Mesothelial cell of epicardium (in vitro differentiated cells): ENCODE measurements around the gene MRPL2. TPM values are rescaled to one million over a fixed set of nuclear protein-coding genes. Genes with fewer than 3 reads are reported as not detected.

Experiments used
- DNase-seq, 2 experiments: peaks; one replicate each; pipeline ENCODE4 v3.0.0; 2021; ENCODE audit warnings: low spot score in 2 of 2; ENCODE audit not compliant: unreplicated experiment in 2 of 2
- H3K27ac Mint-ChIP-seq: 2 replicates; pipeline ENCODE4 v1.8.0; 2021; ENCODE audit warnings: mixed read lengths
- H3K27me3 Mint-ChIP-seq: 2 replicates; pipeline ENCODE4 v1.8.0; 2021; ENCODE audit warnings: low read depth, mixed read lengths
- H3K36me3 Mint-ChIP-seq: 2 replicates; pipeline ENCODE4 v1.8.0; 2021; ENCODE audit warnings: mixed read lengths
- H3K4me1 Mint-ChIP-seq: 2 replicates; pipeline ENCODE4 v1.8.0; 2021; ENCODE audit warnings: mixed read lengths
- H3K4me3 Mint-ChIP-seq: 2 replicates; pipeline ENCODE4 v1.8.0; 2021; ENCODE audit warnings: mild to moderate bottlenecking, moderate library complexity, mixed read lengths
- H3K9me3 Mint-ChIP-seq: 2 replicates; pipeline ENCODE4 v1.8.0; 2021; ENCODE audit warnings: mixed read lengths
- CTCF ChIP-seq: fragments of 200-600 bp; sonication (generic); IDR thresholded peaks from one replicate; pipeline ENCODE4 v1.5.0; 2021; ENCODE audit warnings: antibody characterized with exemption; ENCODE audit not compliant: unreplicated experiment
- total RNA-seq: library from RNA; stranded (reverse); gene quantifications from 3 replicates; pipeline ENCODE4 v1.2.1, GENCODE V29; 2021

The MRPL2 gene
- total RNA-seq, 1 donor from 2014 or later = 54.9 TPM

DNA sequence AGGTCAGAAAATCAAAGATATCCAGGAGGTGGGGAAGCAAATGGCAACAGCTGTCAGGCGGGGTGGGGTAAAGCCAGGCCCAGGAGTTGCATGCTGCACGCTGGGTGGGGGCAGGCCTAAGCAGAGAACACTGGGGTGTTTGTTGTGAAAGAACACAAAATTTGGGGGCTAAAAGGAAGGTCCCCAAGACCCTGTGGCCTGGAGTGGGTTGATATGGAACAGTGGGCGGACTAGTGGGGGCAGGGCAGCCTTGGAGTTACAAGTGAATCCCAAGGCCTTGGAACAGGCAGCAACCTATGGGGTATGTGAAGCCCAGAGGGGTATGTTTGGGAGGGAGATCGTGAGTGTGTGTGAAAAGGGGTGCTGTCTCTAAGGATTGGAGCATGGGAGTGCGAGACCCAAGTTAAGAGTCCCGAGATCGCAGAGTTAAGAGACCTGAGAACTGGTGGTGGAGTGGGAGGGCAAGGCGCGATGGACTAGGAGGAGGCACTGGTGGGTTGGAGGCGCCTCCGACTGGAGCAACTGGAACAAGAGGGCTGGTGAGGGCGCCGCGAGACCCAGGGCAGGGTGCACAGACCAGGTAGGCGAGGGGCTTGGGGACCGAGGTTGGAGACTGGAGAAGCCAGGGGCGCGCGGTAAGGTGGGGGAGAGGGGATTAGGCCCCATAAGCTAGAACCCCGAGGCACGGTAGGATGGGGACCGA is 6.2 kb downstream of the MRPL2 start:
- Mint-ChIP-seq H3K27me3 (no peaks in the 10 kb centered on the region), H3K4me3 (peak overlapping the region; percentile 95), H3K9me3 (no peaks in the 10 kb centered on the region), H3K4me1 (peaks cover 37% of the 10 kb centered on the region), H3K27ac (peak overlapping the region; percentile 99), H3K36me3 (peaks cover 32% of the 10 kb centered on the region)
- DNase-seq = no peak
- no peak for TF ChIP-seq CTCF

DNA sequence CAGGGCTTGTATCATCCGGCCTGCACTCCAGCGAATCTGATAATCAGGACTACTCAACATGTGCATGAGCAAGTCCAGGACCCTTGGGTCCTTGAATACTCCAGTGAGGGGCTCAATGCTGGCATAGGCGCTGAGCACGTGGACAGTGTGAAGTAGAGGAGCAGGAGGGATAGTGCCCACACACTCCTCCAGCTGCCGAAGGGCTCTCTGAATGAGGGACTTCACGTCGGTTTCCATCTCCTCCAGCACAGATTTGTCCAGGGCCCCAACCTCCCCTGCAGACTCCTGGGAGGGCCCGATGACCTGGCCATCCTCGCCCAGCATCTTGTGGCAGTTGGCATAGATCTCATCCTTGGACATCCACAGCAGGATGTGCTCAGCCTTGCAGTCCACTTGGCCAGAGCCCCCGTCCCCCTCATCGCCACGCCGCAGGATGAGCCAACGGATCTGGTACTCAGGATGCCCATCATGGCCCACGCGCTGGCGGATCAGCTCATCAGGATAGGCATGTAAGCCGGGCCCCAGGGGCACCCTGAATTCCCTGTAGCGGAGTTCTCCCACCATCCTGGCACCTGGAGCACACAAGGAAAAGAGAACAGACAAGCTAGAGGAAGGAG is 6.9 kb downstream of the MRPL2 start:
- peak overlapping the region; percentile 95 for H3K4me3 Mint-ChIP-seq
- no peaks in the 10 kb centered on the region for H3K9me3 Mint-ChIP-seq
- no peak for TF ChIP-seq CTCF
- peak overlapping the region; percentile 99 for H3K27ac Mint-ChIP-seq
- DNase-seq = no peak
- no peaks in the 10 kb centered on the region for H3K27me3 Mint-ChIP-seq
- peaks cover 35% of the 10 kb centered on the region for H3K36me3 Mint-ChIP-seq
- H3K4me1 Mint-ChIP-seq = peaks cover 35% of the 10 kb centered on the region

DNA sequence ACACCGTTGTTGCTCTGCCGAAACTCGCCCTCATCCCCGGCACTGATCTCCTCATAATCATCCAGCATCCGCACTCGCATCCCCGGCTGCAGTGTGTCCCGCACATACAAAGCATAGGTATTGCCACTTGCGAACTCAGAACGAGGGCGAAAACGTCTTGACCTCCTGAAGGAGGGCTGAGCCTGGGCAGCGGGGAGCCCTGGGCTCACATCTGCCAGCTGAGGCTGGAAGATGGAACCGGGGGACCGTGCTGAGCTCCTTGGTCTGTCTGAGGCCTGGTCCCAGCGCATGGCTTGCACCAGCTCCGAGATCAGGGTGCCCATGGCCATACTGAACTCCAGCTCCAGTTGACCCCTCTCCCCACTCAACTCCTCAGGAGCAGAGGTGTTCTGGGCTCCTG is 8.3 kb downstream of the MRPL2 start:
- peak overlapping the region; percentile 18 for H3K4me3 Mint-ChIP-seq
- no peak for TF ChIP-seq CTCF
- peaks cover 39% of the 10 kb centered on the region for H3K36me3 Mint-ChIP-seq
- peak overlapping the region; percentile 47 for H3K27ac Mint-ChIP-seq
- no peaks in the 10 kb centered on the region for H3K27me3 Mint-ChIP-seq
- no peaks in the 10 kb centered on the region for H3K9me3 Mint-ChIP-seq
- DNase-seq = no peak
- peaks cover 35% of the 10 kb centered on the region for H3K4me1 Mint-ChIP-seq

DNA sequence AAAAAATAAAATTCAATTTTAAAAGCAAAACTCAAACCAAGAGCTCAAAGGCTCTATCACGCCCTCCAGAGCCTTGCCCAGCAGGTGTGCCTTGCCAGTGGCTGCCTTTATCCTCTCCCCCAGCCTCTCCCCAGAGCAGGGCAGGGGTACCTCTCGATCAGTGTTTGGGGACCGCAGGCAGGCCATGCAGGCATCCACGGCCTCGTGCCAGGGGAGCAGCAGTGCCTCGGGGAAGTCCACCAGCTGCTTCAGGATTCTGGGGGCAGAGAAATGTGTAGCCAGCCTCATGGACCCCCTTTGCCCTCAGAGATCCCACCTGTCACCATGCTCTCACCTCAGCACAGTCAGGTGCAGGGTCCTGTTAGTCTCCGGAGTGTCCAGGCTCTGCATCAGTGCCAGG is 11.2 kb downstream of the MRPL2 start:
- peaks cover 44% of the 10 kb centered on the region for H3K36me3 Mint-ChIP-seq
- no peaks in the 10 kb centered on the region for H3K9me3 Mint-ChIP-seq
- DNase-seq = no peak
- TF ChIP-seq CTCF = no peak
- no peaks in the 10 kb centered on the region for H3K27me3 Mint-ChIP-seq
- peaks cover 29% of the 10 kb centered on the region for H3K4me1 Mint-ChIP-seq
- H3K27ac Mint-ChIP-seq = no peak overlapping the region
- H3K4me3 Mint-ChIP-seq = no peak overlapping the region

DNA sequence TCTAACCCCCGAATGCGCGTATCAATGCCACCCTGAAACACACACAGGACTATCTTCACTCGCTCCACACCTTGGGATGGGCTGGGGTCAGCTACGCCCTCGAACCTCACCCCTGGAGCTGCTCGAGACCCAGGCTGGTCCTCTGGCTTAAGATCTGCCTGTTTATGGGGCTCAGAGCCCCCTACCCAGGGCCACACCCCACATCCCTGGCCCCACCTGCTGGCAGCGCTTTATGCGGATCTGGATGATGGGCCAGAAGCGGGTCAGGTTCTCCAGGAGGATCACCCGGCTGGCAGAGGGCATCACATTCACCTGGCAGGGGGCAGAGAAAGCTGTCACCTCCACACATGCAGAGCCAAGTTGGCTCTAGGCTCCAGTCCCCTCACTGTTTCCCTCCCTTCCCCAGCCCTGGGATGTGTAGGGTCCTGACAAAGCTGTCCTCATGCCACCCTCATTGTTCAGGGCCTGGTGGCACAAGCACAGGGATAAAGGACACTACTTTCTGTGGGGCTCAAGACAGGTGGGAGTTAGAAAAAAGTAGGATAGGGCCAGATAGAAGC is 13.8 kb downstream of the MRPL2 start:
- no peaks in the 10 kb centered on the region for H3K9me3 Mint-ChIP-seq
- no peak overlapping the region for H3K4me3 Mint-ChIP-seq
- H3K27me3 Mint-ChIP-seq = no peaks in the 10 kb centered on the region
- H3K36me3 Mint-ChIP-seq = peaks cover 49% of the 10 kb centered on the region
- H3K27ac Mint-ChIP-seq = no peak overlapping the region
- TF ChIP-seq CTCF = no peak
- DNase-seq = no peak
- H3K4me1 Mint-ChIP-seq = peaks cover 3% of the 10 kb centered on the region
